B cell (primary cell): ENCODE data around the gene GPR146. TPM values are rescaled to one million over a fixed set of nuclear protein-coding genes. Genes with fewer than 3 reads are reported as not detected.

Source experiments
- ATAC-seq: fragments of 200-7000 bp; cut with Tn5 transposase; one replicate; pipeline ENCODE4 v1.10.0; 2021; ENCODE audit warnings: low read depth, mild to moderate bottlenecking, moderate number of reproducible peaks, moderate library complexity
- CTCF ChIA-PET: fragments of 350-600 bp; sonication (Branson Sonifier 250); formaldehyde crosslinking; loops from one replicate; lab custom pipeline; 2021; ENCODE audit warnings: antibody characterized with exemption, inconsistent platforms; lab: Charles Lee
- POLR2A ChIA-PET: fragments of 350-600 bp; sonication (Branson Sonifier 250); formaldehyde crosslinking; loops from one replicate; lab custom pipeline; 2021; ENCODE audit warnings: antibody characterized with exemption; lab: Charles Lee
- DNase-seq: peaks from one replicate; pipeline ENCODE4 v3.0.0; 2013
- H2AFZ ChIP-seq: 2 replicates; pipeline ENCODE4 v1.6.1; 2012; ENCODE audit warnings: mild to moderate bottlenecking, low read depth, low read length; ENCODE audit not compliant: insufficient read depth, poor library complexity, severe bottlenecking
- H3K27ac ChIP-seq, 2 donors: 1 replicate in 1 of 2; 2 replicates in 1 of 2; pipeline ENCODE4 v1.5.1; 2012 to 2013; ENCODE audit warnings: low read length in 2 of 2, mild to moderate bottlenecking in 2 of 2, moderate library complexity in 1 of 2
- H3K27me3 ChIP-seq, 4 experiments: fragments of 200-600 bp in 1 of 4; sonication (generic) in 1 of 4; replicated peaks in 1 of 4; 1 replicate in 2 of 4; 2 replicates in 2 of 4; pipeline versions ENCODE4 v1.6.1 to v1.7.0; 2013 to 2016; ENCODE audit warnings: low read length in 3 of 4, mild to moderate bottlenecking in 2 of 4, mixed read lengths in 1 of 4, moderate library complexity in 1 of 4; ENCODE audit not compliant: insufficient read depth in 4 of 4, control insufficient read depth in 3 of 4; ENCODE audit errors: control extremely low read depth in 1 of 4
- H3K36me3 ChIP-seq, 2 experiments: replicated peaks in 1 of 2; 1 replicate in 1 of 2; 2 replicates in 1 of 2; pipeline versions ENCODE4 v1.6.1 to v1.7.1; 2013; ENCODE audit warnings: low read length in 1 of 2; ENCODE audit not compliant: insufficient read depth in 2 of 2, control insufficient read depth in 1 of 2; ENCODE audit errors: control extremely low read depth in 1 of 2, extremely low read depth in 1 of 2
- H3K4me1 ChIP-seq, 2 donors: fragments of 200-600 bp in 1 of 2; sonication (generic) in 1 of 2; 1 replicate in 1 of 2; 2 replicates in 1 of 2; pipeline versions ENCODE4 v1.5.1 to v1.6.1; 2013 to 2017; ENCODE audit warnings: low read length in 2 of 2; ENCODE audit not compliant: control insufficient read depth in 2 of 2, insufficient read depth in 2 of 2
- H3K4me2 ChIP-seq: replicated peaks from 2 replicates; pipeline ENCODE3; 2012; ENCODE audit warnings: mild to moderate bottlenecking, low read depth, low read length; ENCODE audit not compliant: poor library complexity, severe bottlenecking
- H3K4me3 ChIP-seq, 5 experiments: fragments of 200-600 bp in 1 of 5; sonication (generic) in 1 of 5; 1 replicate in 3 of 5; 2 replicates in 2 of 5; pipeline versions ENCODE4 v1.5.1 to v1.7.0; 2011 to 2016; ENCODE audit warnings: low read length in 4 of 5, mild to moderate bottlenecking in 4 of 5, low read depth in 2 of 5, control low read depth in 1 of 5, moderate library complexity in 1 of 5; ENCODE audit not compliant: insufficient read depth in 1 of 5; ENCODE audit errors: control extremely low read depth in 1 of 5, extremely low read depth in 1 of 5
- H3K79me2 ChIP-seq: fragments of 200-600 bp; sonication (generic); one replicate; pipeline ENCODE4 v1.6.0; 2016; ENCODE audit warnings: low read length; ENCODE audit not compliant: control insufficient read depth, insufficient read depth
- H3K9ac ChIP-seq: fragments of 200-600 bp; sonication (generic); 2 replicates; pipeline ENCODE4 v1.6.1; 2017; ENCODE audit warnings: mild to moderate bottlenecking, low read length, moderate library complexity
- H3K9me3 ChIP-seq, 3 donors: one replicate each; pipeline versions ENCODE4 v1.6.1 to v1.7.1; 2013; ENCODE audit warnings: low read length in 2 of 3; ENCODE audit not compliant: control insufficient read depth in 2 of 3, insufficient read depth in 1 of 3; ENCODE audit errors: control extremely low read depth in 1 of 3
- H4K20me1 ChIP-seq: 2 replicates; pipeline ENCODE4 v1.6.0; 2012; ENCODE audit warnings: mild to moderate bottlenecking, low read length; ENCODE audit not compliant: insufficient read depth, control insufficient read depth, poor library complexity, severe bottlenecking
- H3K27ac Mint-ChIP-seq: one replicate; pipeline ENCODE4 v1.8.0; 2021; ENCODE audit warnings: mixed read lengths
- H3K27me3 Mint-ChIP-seq: one replicate; pipeline ENCODE4 v1.8.0; 2021; ENCODE audit warnings: mixed read lengths
- H3K4me1 Mint-ChIP-seq: one replicate; pipeline ENCODE4 v1.8.0; 2021; ENCODE audit warnings: mixed read lengths
- H3K4me3 Mint-ChIP-seq: one replicate; pipeline ENCODE4 v1.8.0; 2021; ENCODE audit warnings: mixed read lengths
- H3K9me3 Mint-ChIP-seq: one replicate; pipeline ENCODE4 v1.8.0; 2022; ENCODE audit warnings: mixed read lengths; ENCODE audit not compliant: insufficient read depth
- EZH2 ChIP-seq: IDR thresholded peaks from 2 replicates; pipeline ENCODE4 v1.6.1; 2012; ENCODE audit warnings: borderline replicate concordance, low read depth, mild to moderate bottlenecking, moderate library complexity, low read length; ENCODE audit not compliant: insufficient read depth, poor library complexity, severe bottlenecking
- WGBS: methylation state at CpG from one replicate; pipeline ENCODE4 v1.1.5; 2013; ENCODE audit warnings: missing lambda C conversion rate; ENCODE audit not compliant: insufficient coverage; 5-methylcytosine and 5-hydroxymethylcytosine counted together
- intact Hi-C: fragments of 100-400 bp; cut with micrococcal nuclease; formaldehyde crosslinking; loops from one replicate; pipeline ENCODE4 v1.10.0; 2022
- polyA plus RNA-seq: library from polyadenylated mRNA; depleted of rRNA; stranded (reverse); fragments of >200 nt; gene quantifications from 2 replicates; pipeline ENCODE4 v1.2.3, GENCODE V29; 2012
- total RNA-seq, 2 donors: library from RNA; stranded (reverse); fragments of 120-200 nt in 1 of 2; gene quantifications; 1 replicate in 1 of 2; 2 replicates in 1 of 2; pipeline versions ENCODE4 v1.2.3 to v1.2.4, GENCODE V29; 2013 to 2022
- TF ChIP-seq, protein P1 (sequence below): fragments of 200-600 bp; IDR thresholded peaks from one replicate; pipeline ENCODE4 v1.8.0; 2022; ENCODE audit warnings: antibody characterized with exemption, mild to moderate bottlenecking

The GPR146 gene
- total and polyA plus RNA-seq, 2 donors (not counting 1 experiment from before 2014, with no cell fraction given) = 4.2 to 45.4 TPM

GRCh38 chr7:1091644-1092027 lies 47.3 kb downstream of the GPR146 start:
- DNase-seq = no peak

GRCh38 chr7:1092161-1092632 lies 47.9 kb downstream of the GPR146 start:
- CTCF ChIA-PET = interaction anchor here (1.7 kb wide), 1 partner anchor 99 kb away, joined by 5 read pairs; no protein-coding TSS in a partner anchor
- H3K4me1 ChIP-seq = peaks cover 5 to 11% of the 10 kb centered on the region in 2 donors
- H3K4me2 ChIP-seq = no peak overlapping the region
- Mint-ChIP-seq H3K27me3 (no peaks in the 10 kb centered on the region), H3K9me3 (no peaks in the 10 kb centered on the region), H3K27ac (no peak overlapping the region), H3K4me1 (peaks cover 12% of the 10 kb centered on the region), H3K4me3 (no peak overlapping the region)
- DNase-seq (no peak), ATAC-seq (no peak)
- POLR2A ChIA-PET = no interaction called here
- TF ChIP-seq, protein P1, sequence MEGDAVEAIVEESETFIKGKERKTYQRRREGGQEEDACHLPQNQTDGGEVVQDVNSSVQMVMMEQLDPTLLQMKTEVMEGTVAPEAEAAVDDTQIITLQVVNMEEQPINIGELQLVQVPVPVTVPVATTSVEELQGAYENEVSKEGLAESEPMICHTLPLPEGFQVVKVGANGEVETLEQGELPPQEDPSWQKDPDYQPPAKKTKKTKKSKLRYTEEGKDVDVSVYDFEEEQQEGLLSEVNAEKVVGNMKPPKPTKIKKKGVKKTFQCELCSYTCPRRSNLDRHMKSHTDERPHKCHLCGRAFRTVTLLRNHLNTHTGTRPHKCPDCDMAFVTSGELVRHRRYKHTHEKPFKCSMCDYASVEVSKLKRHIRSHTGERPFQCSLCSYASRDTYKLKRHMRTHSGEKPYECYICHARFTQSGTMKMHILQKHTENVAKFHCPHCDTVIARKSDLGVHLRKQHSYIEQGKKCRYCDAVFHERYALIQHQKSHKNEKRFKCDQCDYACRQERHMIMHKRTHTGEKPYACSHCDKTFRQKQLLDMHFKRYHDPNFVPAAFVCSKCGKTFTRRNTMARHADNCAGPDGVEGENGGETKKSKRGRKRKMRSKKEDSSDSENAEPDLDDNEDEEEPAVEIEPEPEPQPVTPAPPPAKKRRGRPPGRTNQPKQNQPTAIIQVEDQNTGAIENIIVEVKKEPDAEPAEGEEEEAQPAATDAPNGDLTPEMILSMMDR = no peak
- no peak for TF ChIP-seq EZH2
- 98% methylated on average over 40 of the region's 40 CpGs for WGBS
- H3K9ac ChIP-seq = no peak overlapping the region
- H3K36me3 ChIP-seq = no peaks in the 10 kb centered on the region
- no peaks in the 10 kb centered on the region for H3K9me3 ChIP-seq
- H2AFZ ChIP-seq = no peak overlapping the region
- H3K27ac ChIP-seq = no peak overlapping the region
- intact Hi-C loops = no loop called here
- no peak overlapping the region for H3K4me3 ChIP-seq
- peaks cover 4% of the 10 kb centered on the region for H3K79me2 ChIP-seq
- no peaks in the 10 kb centered on the region for H4K20me1 ChIP-seq
- H3K27me3 ChIP-seq = no peaks in the 10 kb centered on the region

More at GRCh38 chr7:1091644-1092027, 47.3 kb downstream of the GPR146 start:
- Histone ChIP-seq H3K27me3 (no peaks in the 10 kb centered on the region), H3K79me2 (peaks cover 4% of the 10 kb centered on the region), H3K9me3 (no peaks in the 10 kb centered on the region), H3K27ac (no peak overlapping the region), H2AFZ (no peak overlapping the region), H3K4me3 (no peak overlapping the region), H3K4me1 (peaks cover 10 to 16% of the 10 kb centered on the region in 2 donors), H4K20me1 (no peaks in the 10 kb centered on the region), H3K9ac (no peak overlapping the region), H3K36me3 (no peaks in the 10 kb centered on the region), H3K4me2 (no peak overlapping the region)
- no peaks in the 10 kb centered on the region for H3K27me3 Mint-ChIP-seq
- POLR2A ChIA-PET = no interaction called here
- WGBS = 97% methylated on average over 18 of the region's 18 CpGs
- no peak overlapping the region for H3K4me3 Mint-ChIP-seq
- intact Hi-C loops = no loop called here
- no peaks in the 10 kb centered on the region for H3K9me3 Mint-ChIP-seq
- ATAC-seq = no peak
- H3K4me1 Mint-ChIP-seq = peaks cover 17% of the 10 kb centered on the region
- no peak overlapping the region for H3K27ac Mint-ChIP-seq
- TF ChIP-seq, protein P1 = no peak
- no peak for TF ChIP-seq EZH2
- CTCF ChIA-PET = interaction anchor here (1.7 kb wide), 1 partner anchor 99 kb away, joined by 5 read pairs; no protein-coding TSS in a partner anchor
